IMR-90 (cell line): ENCODE measurements around the gene GNG12. TPM values are rescaled to one million over a fixed set of nuclear protein-coding genes. Genes with fewer than 3 reads are reported as not detected.

Experiments
- ATAC-seq: fragments of 200-7000 bp; cut with Tn5 transposase; 2 replicates; pipeline ENCODE4 v1.9.1; 2020; ENCODE audit warnings: low read depth, mild to moderate bottlenecking, moderate library complexity
- BruUV-seq: library from RNA; stranded (reverse); fragments of 400-500 nt; replicated peaks from 2 replicates; lab custom pipeline; 2021; lab: Mats Ljungman, UMichigan
- CTCF ChIA-PET: fragments of 300-600 bp; formaldehyde crosslinking; extraction: SDS; loops from one replicate; lab custom pipeline; 2021; ENCODE audit warnings: antibody characterized with exemption; lab: Yijun Ruan, JAX
- POLR2A ChIA-PET: fragments of 300-600 bp; sonication (Branson Sonifier 250); formaldehyde crosslinking; loops from one replicate; lab custom pipeline; 2022; ENCODE audit warnings: antibody characterized with exemption; ENCODE audit not compliant: unreplicated experiment; lab: Charles Lee
- DNase-seq: peaks from one replicate; pipeline ENCODE4 v3.0.0; 2013
- H2AFZ ChIP-seq: replicated peaks from 2 replicates; pipeline ENCODE3; 2013; ENCODE audit warnings: low read length, mild to moderate bottlenecking; ENCODE audit not compliant: poor library complexity
- H2AK5ac ChIP-seq: 2 replicates; pipeline ENCODE4 v1.6.1; 2013; ENCODE audit warnings: low read depth, low read length, inconsistent platforms
- H2AK9ac ChIP-seq: replicated peaks from 2 replicates; pipeline ENCODE3; 2013; ENCODE audit warnings: mild to moderate bottlenecking, low read depth, low read length, moderate library complexity; ENCODE audit not compliant: poor library complexity
- H2BK120ac ChIP-seq: 2 replicates; pipeline ENCODE4 v1.6.1; 2013; ENCODE audit warnings: low read depth, low read length, inconsistent platforms
- H2BK15ac ChIP-seq: 3 replicates; pipeline ENCODE4 v1.6.1; 2013; ENCODE audit warnings: low read depth, low read length, inconsistent platforms
- H2BK20ac ChIP-seq: 2 replicates; pipeline ENCODE4 v1.6.1; 2013; ENCODE audit warnings: low read depth, mild to moderate bottlenecking, inconsistent platforms, low read length, moderate library complexity
- H2BK5ac ChIP-seq: 2 replicates; pipeline ENCODE4 v1.6.1; 2013; ENCODE audit warnings: mild to moderate bottlenecking, low read depth, low read length, inconsistent platforms; ENCODE audit not compliant: poor library complexity, severe bottlenecking
- H3K14ac ChIP-seq: replicated peaks from 2 replicates; pipeline ENCODE4 v1.6.1; 2013; ENCODE audit warnings: low read depth, low read length, inconsistent platforms
- H3K18ac ChIP-seq: 2 replicates; pipeline ENCODE4 v1.6.1; 2013; ENCODE audit warnings: low read depth, low read length, control low read depth
- H3K23ac ChIP-seq: 2 replicates; pipeline ENCODE4 v1.6.1; 2013; ENCODE audit warnings: low read depth, low read length, inconsistent platforms
- H3K27ac ChIP-seq: 2 replicates; pipeline ENCODE4 v1.5.1; 2013; ENCODE audit warnings: mild to moderate bottlenecking, control low read depth, low read length; ENCODE audit not compliant: insufficient read depth
- H3K27me3 ChIP-seq: 2 replicates; pipeline ENCODE4 v1.6.1; 2013; ENCODE audit warnings: low read length; ENCODE audit not compliant: control insufficient read depth, insufficient read depth
- H3K36me3 ChIP-seq: 2 replicates; pipeline ENCODE4 v1.6.1; 2013; ENCODE audit warnings: low read length, mixed read lengths; ENCODE audit not compliant: control insufficient read depth, insufficient read depth
- H3K4ac ChIP-seq: 2 replicates; pipeline ENCODE4 v1.6.1; 2013; ENCODE audit warnings: low read depth, low read length, inconsistent platforms
- H3K4me1 ChIP-seq: 2 replicates; pipeline ENCODE4 v1.6.1; 2013; ENCODE audit warnings: low read length, mixed read lengths; ENCODE audit not compliant: control insufficient read depth, insufficient read depth
- H3K4me2 ChIP-seq: 2 replicates; pipeline ENCODE4 v1.6.1; 2013; ENCODE audit warnings: low read depth, mild to moderate bottlenecking, control low read depth, low read length, moderate library complexity
- H3K4me3 ChIP-seq: 2 replicates; pipeline ENCODE4 v1.5.1; 2013; ENCODE audit warnings: low read depth, mild to moderate bottlenecking, control low read depth, low read length, moderate library complexity; ENCODE audit not compliant: insufficient read depth
- H3K56ac ChIP-seq: 2 replicates; pipeline ENCODE4 v1.6.1; 2013; ENCODE audit warnings: low read length, inconsistent platforms; ENCODE audit not compliant: insufficient read depth; ENCODE audit errors: extremely low read depth
- H3K79me1 ChIP-seq, 2 experiments: 2 replicates each; pipeline ENCODE4 v1.6.1; 2013; ENCODE audit warnings: low read length in 2 of 2, inconsistent platforms in 1 of 2, low read depth in 1 of 2
- H3K9ac ChIP-seq: 2 replicates; pipeline ENCODE4 v1.6.1; 2013; ENCODE audit warnings: low read depth, low read length, control low read depth
- H3K9me1 ChIP-seq: 2 replicates; pipeline ENCODE4 v1.6.1; 2013; ENCODE audit warnings: low read length, inconsistent platforms; ENCODE audit not compliant: insufficient read depth
- H3K9me3 ChIP-seq: 2 replicates; pipeline ENCODE4 v1.6.1; 2013; ENCODE audit warnings: low read length; ENCODE audit not compliant: control insufficient read depth, insufficient read depth
- H4K20me1 ChIP-seq: 2 replicates; pipeline ENCODE4 v1.6.1; 2013; ENCODE audit warnings: low read length, inconsistent platforms; ENCODE audit not compliant: insufficient read depth
- H4K5ac ChIP-seq: 2 replicates; pipeline ENCODE4 v1.6.1; 2013; ENCODE audit warnings: mild to moderate bottlenecking, low read depth, low read length, control low read depth
- H4K8ac ChIP-seq, 2 experiments: 2 replicates each; pipeline ENCODE4 v1.6.1; 2013; ENCODE audit warnings: low read depth in 2 of 2, low read length in 2 of 2, control low read depth in 1 of 2, inconsistent platforms in 1 of 2
- H4K91ac ChIP-seq: 2 replicates; pipeline ENCODE4 v1.6.1; 2013; ENCODE audit warnings: low read depth, low read length, inconsistent platforms; ENCODE audit not compliant: insufficient read depth
- BHLHE40 ChIP-seq: fragments of 150-350 bp; IDR thresholded peaks from 2 replicates; pipeline ENCODE4 v1.6.1; 2016; ENCODE audit warnings: mild to moderate bottlenecking, low read depth, low read length
- CEBPB ChIP-seq: IDR thresholded peaks from 2 replicates; pipeline ENCODE4 v1.6.1; 2012; ENCODE audit warnings: low read depth, low read length, improper control_type of control experiment
- MAFK ChIP-seq: IDR thresholded peaks from 2 replicates; pipeline ENCODE4 v1.6.1; 2012; ENCODE audit warnings: low read depth, low read length, improper control_type of control experiment
- MXI1 ChIP-seq: IDR thresholded peaks from 2 replicates; pipeline ENCODE4 v1.6.1; 2012; ENCODE audit warnings: low read depth, mild to moderate bottlenecking, low read length, moderate library complexity, borderline replicate concordance
- NFE2L2 ChIP-seq: fragments of 150-350 bp; IDR thresholded peaks from 2 replicates; pipeline ENCODE4 v1.6.1; 2016; ENCODE audit warnings: low read depth, mild to moderate bottlenecking, low read length
- RFX5 ChIP-seq: IDR thresholded peaks from 2 replicates; pipeline ENCODE4 v1.8.0; 2012; ENCODE audit warnings: low read depth, mild to moderate bottlenecking, low read length, moderate library complexity
- USF2 ChIP-seq: fragments of 150-350 bp; IDR thresholded peaks from 2 replicates; pipeline ENCODE4 v1.6.1; 2017; ENCODE audit warnings: mild to moderate bottlenecking, antibody characterized with exemption, low read length, low read depth
- WGBS, 2 experiments: methylation state at CpG; one replicate each; pipeline versions ENCODE4 v1.1.5 to v1.1.7; 2013; ENCODE audit warnings: missing lambda C conversion rate in 2 of 2; ENCODE audit not compliant: insufficient read length in 1 of 2; ENCODE audit errors: extremely low coverage in 2 of 2; 5-methylcytosine and 5-hydroxymethylcytosine counted together
- dilution Hi-C: fragments of 300-500 bp; cut with HindIII; formaldehyde crosslinking; loops from one replicate; pipeline ENCODE4 v1.14.3; 2018; ENCODE audit warnings: low sequenced_read_pairs; ENCODE audit not compliant: unreplicated experiment
- in situ Hi-C: fragments of 300-500 bp; cut with MboI; formaldehyde crosslinking; loops from 3 replicates; pipeline ENCODE4 v1.14.3; 2019; ENCODE audit warnings: low sequenced_read_pairs, inconsistent platforms, mixed read lengths
- intact Hi-C: fragments of 100-400 bp; cut with micrococcal nuclease; formaldehyde crosslinking; loops from 2 replicates; pipeline ENCODE4 v1.10.0; 2022
- polyA plus RNA-seq, 3 experiments: library from polyadenylated mRNA; depleted of rRNA; stranded (reverse); fragments of >200 nt; gene quantifications; 2 replicates each; pipeline ENCODE4 v1.2.3, GENCODE V29; 2012; ENCODE audit warnings: low replicate concordance in 1 of 3
- total RNA-seq: library from RNA; depleted of rRNA; stranded (reverse); fragments of >200 nt; gene quantifications from 2 replicates; pipeline ENCODE4 v1.2.3, GENCODE V29; 2012

Gene GNG12
- total and polyA plus RNA-seq, 2 of the 4 experiments (the other 2 are of a cell fraction), result 92.3 to 132 TPM

- no peak for TF ChIP-seq USF2
- no peak for TF ChIP-seq BHLHE40
- no peak for TF ChIP-seq RFX5
- TF ChIP-seq NFE2L2, result no peak
- TF ChIP-seq MAFK, result no peak
- no peak for TF ChIP-seq MXI1
- TF ChIP-seq CEBPB, result no peak
- Histone ChIP-seq H3K4me1 (peaks cover 18% of the 10 kb centered on the region), H3K36me3 (peaks cover 7% of the 10 kb centered on the region), H3K27ac (no peak overlapping the region), H3K9ac (no peak overlapping the region), H3K79me1 (peaks cover 37 to 96% of the 10 kb centered on the region in 2 experiments), H4K20me1 (peaks cover 82% of the 10 kb centered on the region), H2AFZ (no peak overlapping the region), H2AK5ac (no peak overlapping the region), H3K14ac (no peak overlapping the region), H3K9me3 (no peaks in the 10 kb centered on the region), H2BK5ac (no peak overlapping the region), H3K56ac (no peak overlapping the region), H3K4me3 (no peak overlapping the region), H4K5ac (no peak overlapping the region), H2BK120ac (no peak overlapping the region), H3K4me2 (no peak overlapping the region), H2BK20ac (no peak overlapping the region), H2AK9ac (no peak overlapping the region), H3K27me3 (no peaks in the 10 kb centered on the region), H2BK15ac (no peak overlapping the region), H3K18ac (no peak overlapping the region), H3K9me1 (peaks cover 10% of the 10 kb centered on the region), H3K4ac (no peak overlapping the region), H4K8ac (no peak overlapping the region), H4K91ac (no peak overlapping the region), H3K23ac (no peak overlapping the region)
- no TSS peak for BruUV-seq
- CTCF ChIA-PET, result no interaction called here
- in situ Hi-C loops (no loop called here), dilution Hi-C loops (no loop called here), intact Hi-C loops (no loop called here)
- DNase-seq (no peak), ATAC-seq (no peak)
- WGBS, 2 experiments, result 100% methylated on average over 6 of the region's 8 CpGs; no CpG with 5 or more reads in 1 of the 2 experiments
- POLR2A ChIA-PET, result no interaction called here
Observed at GRCh38 chr1:67818725-67819301, 14.5 kb downstream of the GNG12 start.
